ENCODE measurements around the gene NLN. TPM values are rescaled to one million over a fixed set of nuclear protein-coding genes. Genes with fewer than 3 reads are reported as not detected.
A peak's percentile ranks its signal among the peaks of the same experiment; 100 is the strongest.

NLN gene
- total RNA-seq, 2 experiments from 2014 or later, result 47.7 to 48.5 TPM

GRCh38 chr5:65819215-65819904 is 97.4 kb downstream of the NLN start:
- peak overlapping the region; percentile 81 for H3K27ac Mint-ChIP-seq
- no peaks in the 10 kb centered on the region for H3K9me3 Mint-ChIP-seq
- peaks cover 22% of the 10 kb centered on the region for H3K4me1 Mint-ChIP-seq
- no peaks in the 10 kb centered on the region for H3K27me3 Mint-ChIP-seq
- no peak overlapping the region for H3K4me3 Mint-ChIP-seq
- H3K36me3 Mint-ChIP-seq, result peaks cover 46% of the 10 kb centered on the region
- DNase-seq, result no peak

- DNase-seq, result no peak
- Mint-ChIP-seq H3K4me1 (peaks cover 27% of the 10 kb centered on the region), H3K36me3 (peaks cover 44% of the 10 kb centered on the region), H3K27me3 (no peaks in the 10 kb centered on the region), H3K4me3 (no peak overlapping the region), H3K27ac (peak overlapping the region; percentile 81), H3K9me3 (no peaks in the 10 kb centered on the region)
Measured at GRCh38 chr5:65819905-65820240, 97.9 kb downstream of the NLN start.

- Mint-ChIP-seq H3K9me3 (no peaks in the 10 kb centered on the region), H3K4me3 (no peak overlapping the region), H3K4me1 (peaks cover 31% of the 10 kb centered on the region), H3K36me3 (peaks cover 42% of the 10 kb centered on the region), H3K27ac (no peak overlapping the region), H3K27me3 (no peaks in the 10 kb centered on the region)
- no peak for DNase-seq
Measured at GRCh38 chr5:65820373-65820772, 98.4 kb downstream of the NLN start.

GRCh38 chr5:65821966-65822365 is 100.0 kb downstream of the NLN start:
- Mint-ChIP-seq H3K27me3 (no peaks in the 10 kb centered on the region), H3K4me1 (peaks cover 42% of the 10 kb centered on the region), H3K9me3 (no peaks in the 10 kb centered on the region), H3K4me3 (no peak overlapping the region), H3K36me3 (peaks cover 37% of the 10 kb centered on the region), H3K27ac (no peak overlapping the region)
- no peak for DNase-seq

- no peak overlapping the region for H3K27ac Mint-ChIP-seq
- no peaks in the 10 kb centered on the region for H3K27me3 Mint-ChIP-seq
- no peak overlapping the region for H3K4me3 Mint-ChIP-seq
- peaks cover 42% of the 10 kb centered on the region for H3K4me1 Mint-ChIP-seq
- peaks cover 43% of the 10 kb centered on the region for H3K36me3 Mint-ChIP-seq
- no peaks in the 10 kb centered on the region for H3K9me3 Mint-ChIP-seq
- no peak for DNase-seq
Measured at GRCh38 chr5:65822710-65823109, 100.7 kb downstream of the NLN start.

- no peak for DNase-seq
- Mint-ChIP-seq H3K27me3 (no peaks in the 10 kb centered on the region), H3K9me3 (no peaks in the 10 kb centered on the region), H3K4me3 (no peak overlapping the region), H3K27ac (no peak overlapping the region), H3K4me1 (peaks cover 45% of the 10 kb centered on the region), H3K36me3 (peaks cover 40% of the 10 kb centered on the region)
Measured at GRCh38 chr5:65823204-65823603, 101.2 kb downstream of the NLN start.

- no peak overlapping the region for H3K4me3 Mint-ChIP-seq
- no peaks in the 10 kb centered on the region for H3K9me3 Mint-ChIP-seq
- H3K27me3 Mint-ChIP-seq, result no peaks in the 10 kb centered on the region
- DNase-seq, result no peak
- no peak overlapping the region for H3K27ac Mint-ChIP-seq
- H3K36me3 Mint-ChIP-seq, result peaks cover 34% of the 10 kb centered on the region
- peaks cover 46% of the 10 kb centered on the region for H3K4me1 Mint-ChIP-seq
Measured at GRCh38 chr5:65823845-65824445, 101.9 kb downstream of the NLN start.

- peaks cover 31% of the 10 kb centered on the region for H3K36me3 Mint-ChIP-seq
- no peak for DNase-seq
- H3K4me1 Mint-ChIP-seq, result peaks cover 37% of the 10 kb centered on the region
- no peaks in the 10 kb centered on the region for H3K9me3 Mint-ChIP-seq
- H3K27me3 Mint-ChIP-seq, result no peaks in the 10 kb centered on the region
- no peak overlapping the region for H3K27ac Mint-ChIP-seq
- H3K4me3 Mint-ChIP-seq, result no peak overlapping the region
Measured at GRCh38 chr5:65825408-65826328, 103.7 kb downstream of the NLN start.

- Mint-ChIP-seq H3K36me3 (peaks cover 18% of the 10 kb centered on the region), H3K4me1 (peaks cover 36% of the 10 kb centered on the region), H3K27ac (no peak overlapping the region), H3K9me3 (no peaks in the 10 kb centered on the region), H3K4me3 (no peak overlapping the region), H3K27me3 (no peaks in the 10 kb centered on the region)
- DNase-seq, result no peak
Measured at GRCh38 chr5:65828022-65828896, 106.3 kb downstream of the NLN start.

- no peak overlapping the region for H3K4me3 Mint-ChIP-seq
- H3K9me3 Mint-ChIP-seq, result no peaks in the 10 kb centered on the region
Measured at GRCh38 chr5:65830856-65831255, 108.9 kb downstream of the NLN start.

GRCh38 chr5:65831276-65831675 is 109.3 kb downstream of the NLN start:
- Mint-ChIP-seq H3K27me3 (no peaks in the 10 kb centered on the region), H3K36me3 (peaks cover 6% of the 10 kb centered on the region), H3K27ac (no peak overlapping the region), H3K4me1 (peaks cover 10% of the 10 kb centered on the region), H3K9me3 (no peaks in the 10 kb centered on the region), H3K4me3 (no peak overlapping the region)
- DNase-seq, result no peak

More at GRCh38 chr5:65830856-65831255, 108.9 kb downstream of the NLN start:
- DNase-seq, result no peak
- Mint-ChIP-seq H3K27me3 (no peaks in the 10 kb centered on the region), H3K4me1 (peaks cover 15% of the 10 kb centered on the region), H3K36me3 (peaks cover 6% of the 10 kb centered on the region), H3K27ac (no peak overlapping the region)

- no peak overlapping the region for H3K27ac Mint-ChIP-seq
- H3K27me3 Mint-ChIP-seq, result no peaks in the 10 kb centered on the region
- no peaks in the 10 kb centered on the region for H3K9me3 Mint-ChIP-seq
- no peak for DNase-seq
- H3K36me3 Mint-ChIP-seq, result peaks cover 6% of the 10 kb centered on the region
- peaks cover 8% of the 10 kb centered on the region for H3K4me1 Mint-ChIP-seq
- no peak overlapping the region for H3K4me3 Mint-ChIP-seq
Measured at GRCh38 chr5:65832152-65832551, 110.1 kb downstream of the NLN start.

- Mint-ChIP-seq H3K36me3 (no peaks in the 10 kb centered on the region), H3K27me3 (no peaks in the 10 kb centered on the region), H3K4me3 (no peak overlapping the region), H3K4me1 (peaks cover 8% of the 10 kb centered on the region), H3K9me3 (no peaks in the 10 kb centered on the region), H3K27ac (no peak overlapping the region)
- no peak for DNase-seq
Measured at GRCh38 chr5:65832603-65833228, 110.7 kb downstream of the NLN start.

- peaks cover 3% of the 10 kb centered on the region for H3K4me1 Mint-ChIP-seq
- no peak for DNase-seq
- no peak overlapping the region for H3K4me3 Mint-ChIP-seq
Measured at GRCh38 chr5:65833780-65834179, 111.8 kb downstream of the NLN start.

More at GRCh38 chr5:65833780-65834179, 111.8 kb downstream of the NLN start:
- Mint-ChIP-seq H3K36me3 (no peaks in the 10 kb centered on the region), H3K27me3 (no peaks in the 10 kb centered on the region), H3K9me3 (no peaks in the 10 kb centered on the region), H3K27ac (no peak overlapping the region)

All from activated naive CD8-positive, alpha-beta T cell treated with anti-CD3 and anti-CD28 coated beads for 36 hours (primary cell).